ENCODE measurements around the gene PSMF1. TPM values are rescaled to one million over a fixed set of nuclear protein-coding genes. Genes with fewer than 3 reads are reported as not detected.

Gene PSMF1
- total and polyA plus RNA-seq, 2 donors (not counting 3 experiments of a cell fraction or from before 2014, with no cell fraction given) = 142 to 354 TPM

- H4K20me1 ChIP-seq (replicated peaks; ENCODE audit: control insufficient read depth, extremely low read depth, insufficient read depth, low read length) = peaks cover 2% of the 10 kb centered on the region
- ChIA-PET CTCF (interaction anchor here (1.3 to 1.4 kb wide), 2 partner anchors 13 to 359 kb away, joined by 3 read pairs; no protein-coding TSS in a partner anchor), POLR2A (no interaction called here)
- H3K4me3 ChIP-seq (replicated peaks in 1 of 3; ENCODE audit: insufficient read depth in 1 of 3, low read depth in 1 of 3, low read length in 3 of 3) = no peak overlapping the region
- no TSS peak for BruUV-seq (replicated peaks)
- H3K79me2 ChIP-seq (ENCODE audit: control insufficient read depth, insufficient read depth, low read length) = peaks cover 2% of the 10 kb centered on the region
- DNase-seq (ENCODE audit: low read depth, low spot score) = no peak
- no peaks in the 10 kb centered on the region for H3K9me3 ChIP-seq (replicated peaks; ENCODE audit: control insufficient read depth, insufficient read depth, low read length)
- no peak for TF ChIP-seq MYC (IDR thresholded peaks at IDR 0.05; ENCODE audit: low read depth, low read length)
- no peak for TF ChIP-seq MAX (IDR thresholded peaks at IDR 0.05; ENCODE audit: insufficient read depth, insufficient read length)
- TF ChIP-seq EZH2 (IDR thresholded peaks at IDR 0.05; ENCODE audit: borderline replicate concordance, low read depth, low read length, severe bottlenecking) = no peak
- TF ChIP-seq JUN (IDR thresholded peaks at IDR 0.05; ENCODE audit: borderline replicate concordance, insufficient read depth, insufficient read length, low read depth) = no peak
- TF ChIP-seq POLR2AphosphoS5 (IDR thresholded peaks at IDR 0.05; ENCODE audit: insufficient read depth, low read depth, low read length) = no peak
- no peak for TF ChIP-seq GATA2 (IDR thresholded peaks at IDR 0.05; ENCODE audit: insufficient read depth, insufficient read length, low read depth, low read length)
- TF ChIP-seq CTCF (IDR thresholded peaks at IDR 0.05; ENCODE audit: extremely low read depth in 1 of 2, insufficient read depth in 1 of 2, low read depth in 1 of 2, low read length in 2 of 2) = no peak
- TF ChIP-seq POLR2A (IDR thresholded peaks at IDR 0.05; ENCODE audit: low read depth, low read length) = no peak
- TF ChIP-seq FOS (IDR thresholded peaks at IDR 0.05; ENCODE audit: borderline replicate concordance, insufficient read depth, low read length) = no peak
- H3K4me1 ChIP-seq (ENCODE audit: control insufficient read depth, extremely low read depth, insufficient read depth, low read length) = no peaks in the 10 kb centered on the region
- no peak overlapping the region for H3K27ac ChIP-seq (ENCODE audit: insufficient read depth, low read depth, low read length)
- dilution Hi-C loops (cut with MboI; ENCODE audit: extremely low pct_ligation_motif_present, low sequenced_read_pairs) (no loop called here), intact Hi-C loops (cut with micrococcal nuclease) (no loop called here)
- H2AFZ ChIP-seq (ENCODE audit: low read depth, low read length) = no peak overlapping the region
- H3K9me1 ChIP-seq (replicated peaks; ENCODE audit: control insufficient read depth, extremely low read depth, insufficient read depth, low read length) = no peaks in the 10 kb centered on the region
- no peak for FAIRE-seq
- H3K36me3 ChIP-seq (ENCODE audit: control insufficient read depth in 2 of 2, extremely low read depth in 1 of 2, insufficient read depth in 2 of 2, low read length in 2 of 2) = peaks cover 6 to 19% of the 10 kb centered on the region in 2 experiments
- no peak overlapping the region for H3K9ac ChIP-seq (replicated peaks; ENCODE audit: extremely low read depth, insufficient read depth, low read length)
- H3K27me3 ChIP-seq (ENCODE audit: control insufficient read depth in 2 of 2, insufficient read depth in 2 of 2, low read length in 2 of 2) = no peaks in the 10 kb centered on the region
- no peak overlapping the region for H3K4me2 ChIP-seq (ENCODE audit: insufficient read depth, low read length)
Measured at GRCh38 chr20:1144401-1145172, 26.2 kb downstream of the PSMF1 start.

All from endothelial cell of umbilical vein (primary cell).